ENCODE measurements around the gene STS. TPM values are rescaled to one million over a fixed set of nuclear protein-coding genes. Genes with fewer than 3 reads are reported as not detected.

STS gene
- total and polyA plus RNA-seq, 2 of the 4 experiments (the other 2 are of a cell fraction): 2.6 to 3.4 TPM

- Histone ChIP-seq H3K79me1 (ENCODE audit: low read depth in 1 of 2, low read length in 2 of 2) (no peaks in the 10 kb centered on the region), H2AFZ (replicated peaks; ENCODE audit: low read length, poor library complexity) (no peak overlapping the region), H3K56ac (ENCODE audit: extremely low read depth, insufficient read depth, low read length) (no peak overlapping the region), H3K4me2 (ENCODE audit: low read depth, low read length) (no peak overlapping the region), H2BK120ac (ENCODE audit: low read depth, low read length) (no peak overlapping the region), H2BK15ac (ENCODE audit: low read depth, low read length) (no peak overlapping the region), H3K27ac (ENCODE audit: insufficient read depth, low read length) (no peak overlapping the region), H4K91ac (ENCODE audit: insufficient read depth, low read depth, low read length) (no peak overlapping the region), H3K36me3 (ENCODE audit: control insufficient read depth, insufficient read depth, low read length) (no peaks in the 10 kb centered on the region), H4K8ac (ENCODE audit: low read depth in 2 of 2, low read length in 2 of 2) (no peak overlapping the region), H4K5ac (ENCODE audit: low read depth, low read length) (no peak overlapping the region), H3K4me3 (ENCODE audit: insufficient read depth, low read depth, low read length) (no peak overlapping the region), H3K9me1 (ENCODE audit: insufficient read depth, low read length) (no peaks in the 10 kb centered on the region), H3K23ac (ENCODE audit: low read depth, low read length) (no peak overlapping the region), H3K4ac (ENCODE audit: low read depth, low read length) (no peak overlapping the region), H2BK20ac (ENCODE audit: low read depth, low read length) (no peak overlapping the region), H4K20me1 (ENCODE audit: insufficient read depth, low read length) (no peaks in the 10 kb centered on the region), H2AK5ac (ENCODE audit: low read depth, low read length) (no peak overlapping the region), H3K4me1 (ENCODE audit: control insufficient read depth, insufficient read depth, low read length) (no peaks in the 10 kb centered on the region), H3K14ac (replicated peaks; ENCODE audit: low read depth, low read length) (no peak overlapping the region), H2AK9ac (replicated peaks; ENCODE audit: low read depth, low read length, poor library complexity) (no peak overlapping the region), H3K9me3 (ENCODE audit: control insufficient read depth, insufficient read depth, low read length) (no peaks in the 10 kb centered on the region), H3K18ac (ENCODE audit: low read depth, low read length) (no peak overlapping the region), H3K27me3 (ENCODE audit: control insufficient read depth, insufficient read depth, low read length) (no peaks in the 10 kb centered on the region), H2BK5ac (ENCODE audit: low read depth, low read length, poor library complexity, severe bottlenecking) (no peak overlapping the region), H3K9ac (ENCODE audit: low read depth, low read length) (no peak overlapping the region)
- dilution Hi-C loops (cut with HindIII; ENCODE audit: low sequenced_read_pairs, unreplicated experiment) (no loop called here), in situ Hi-C loops (cut with MboI; ENCODE audit: low sequenced_read_pairs) (no loop called here), intact Hi-C loops (cut with micrococcal nuclease) (loop anchor here (5.0 kb wide), 1 partner anchor 736 kb away; the partner anchor contains the start of gene PNPLA4)
- peak; percentile 5 for DNase-seq
- no CpG with 5 or more reads among the region's 2 CpGs for WGBS, 2 experiments (ENCODE audit: extremely low coverage in 2 of 2, insufficient read length in 1 of 2)
- TF ChIP-seq CTCF (conservative IDR thresholded peaks at IDR 0.05; ENCODE audit: low read depth, low read length) (peak; percentile 29), MAZ (IDR thresholded peaks at IDR 0.05; ENCODE audit: borderline replicate concordance, low read depth, low read length) (no peak), ELK1 (IDR thresholded peaks at IDR 0.05; ENCODE audit: borderline replicate concordance, low read depth, low read length) (no peak), RAD21 (IDR thresholded peaks at IDR 0.05; ENCODE audit: low read length) (peak; percentile 27; the same call in 1 of the 2 replicates), FOS (IDR thresholded peaks at IDR 0.05; ENCODE audit: low read depth, low read length) (no peak), RCOR1 (IDR thresholded peaks at IDR 0.05; ENCODE audit: insufficient replicate concordance, low read length) (no peak), BHLHE40 (IDR thresholded peaks at IDR 0.05; ENCODE audit: low read depth, low read length) (no peak), SMC3 (IDR thresholded peaks at IDR 0.05; ENCODE audit: low read depth, low read length) (peak; percentile 35; the same call in 1 of the 2 replicates), CEBPB (IDR thresholded peaks at IDR 0.05; ENCODE audit: low read depth, low read length) (no peak), USF2 (IDR thresholded peaks at IDR 0.05; ENCODE audit: low read depth, low read length) (no peak)
- POLR2A ChIA-PET (ENCODE audit: unreplicated experiment): no interaction called here
- CTCF ChIA-PET: interaction anchor here (0.8 to 0.9 kb wide), 2 partner anchors 125 to 140 kb away, joined by 4 to 7 read pairs; no protein-coding TSS in a partner anchor
- no peak for ATAC-seq (ENCODE audit: low read depth)
- BruUV-seq (replicated peaks): no TSS peak
Observed at GRCh38 chrX:7191681-7192110, 44.2 kb downstream of the STS start.

Data from IMR-90 (cell line).